Pancreas (tissue), 10 donors: ENCODE data around the gene PLEK. TPM values are rescaled to one million over a fixed set of nuclear protein-coding genes. Genes with fewer than 3 reads are reported as not detected.

ENCODE experiments used
- ATAC-seq, 4 donors: fragments of 200-7000 bp; cut with Tn5 transposase; one replicate each; pipeline versions ENCODE4 v1.8.0 to v1.9.1; 2020; ENCODE audit warnings: mild to moderate bottlenecking in 4 of 4, moderate library complexity in 4 of 4
- DNase-seq, 6 donors: peaks; one replicate each; pipeline ENCODE4 v3.0.0-alpha.2; 2020
- FAIRE-seq: peaks from 2 replicates; lab custom pipeline; 2012; peaks lifted over from hg19 to GRCh38; lab: Jason Lieb, UNC
- H3K27ac ChIP-seq, 4 donors: fragments of 200-600 bp; sonication (generic); 1 replicate in 3 of 4; 2 replicates in 1 of 4; pipeline versions ENCODE4 v1.5.0 to v1.8.0; 2020
- H3K27me3 ChIP-seq, 4 donors: fragments of 200-600 bp; one replicate each; pipeline ENCODE4 v1.8.0; 2021
- H3K36me3 ChIP-seq, 3 donors: fragments of 200-600 bp; sonication (generic) in 1 of 3; one replicate each; pipeline versions ENCODE4 v1.5.0 to v1.8.0; 2020 to 2021
- H3K4me1 ChIP-seq, 3 donors: fragments of 200-600 bp; one replicate each; pipeline ENCODE4 v1.8.0; 2021
- H3K4me3 ChIP-seq, 4 donors: fragments of 200-600 bp; sonication (generic) in 2 of 4; one replicate each; pipeline versions ENCODE4 v1.5.0 to v1.8.0; 2020 to 2021
- H3K9me3 ChIP-seq, 4 donors: fragments of 200-600 bp; one replicate each; pipeline ENCODE4 v1.8.0; 2021
- WGBS, 2 donors: extraction: QIAGEN DNeasy Blood & Tissue Kit; methylation state at CpG; one replicate each; pipeline ENCODE4 v1.1.7; 2013; 5-methylcytosine and 5-hydroxymethylcytosine counted together
- intact Hi-C, 3 donors: fragments of 100-400 bp; cut with DNase I; formaldehyde crosslinking; loops; one replicate each; pipeline versions ENCODE4 v1.11.1 to v1.14.2; 2022
- polyA plus RNA-seq, 2 donors: library from polyadenylated mRNA; stranded (reverse); fragments of 200-250 nt; gene quantifications; one replicate each; pipeline ENCODE4 v1.2.3, GENCODE V29; 2013
- total RNA-seq, 6 donors: library from RNA; stranded (reverse); fragmentation: NEBNext Ultra II Directional in 4 of 6; extraction: Animal tissue kit (Norgen Biotek cat#: 25700) in 4 of 6; gene quantifications; one replicate each; pipeline versions ENCODE4 v1.2.1 to v1.2.4, GENCODE V29; 2021 to 2023
- TF ChIP-seq, protein P1 (sequence below), 4 donors: fragments of 200-600 bp; sonication (generic) in 3 of 4; IDR thresholded peaks; one replicate each; pipeline versions ENCODE4 v1.5.0 to v1.8.0; 2021; ENCODE audit warnings: antibody characterized with exemption in 4 of 4
- donor health status: healthy with polysubstance abuse.
- donor health status: DM: no; HTN: no; CAD: no; lungs with moderate emphysema.
- donor health status: DM: no; HTN: no; CAD: no.
- donor health status: control.
- donor health status: control.
- donor health status: Bipolar disorder and iron deficiency.
- donor health status: DM: yes; HTN: yes; CAD: no.
- donor health status: DM: no; HTN: no; CAD: no.
- donor health status: DM: no; HTN: no; CAD: no.
- donor health status: DM: yes; HTN: yes; CAD: no.

PLEK gene
- total and polyA plus RNA-seq, 8 donors: 0.28 to 8.0 (median 1.5) TPM

DNA sequence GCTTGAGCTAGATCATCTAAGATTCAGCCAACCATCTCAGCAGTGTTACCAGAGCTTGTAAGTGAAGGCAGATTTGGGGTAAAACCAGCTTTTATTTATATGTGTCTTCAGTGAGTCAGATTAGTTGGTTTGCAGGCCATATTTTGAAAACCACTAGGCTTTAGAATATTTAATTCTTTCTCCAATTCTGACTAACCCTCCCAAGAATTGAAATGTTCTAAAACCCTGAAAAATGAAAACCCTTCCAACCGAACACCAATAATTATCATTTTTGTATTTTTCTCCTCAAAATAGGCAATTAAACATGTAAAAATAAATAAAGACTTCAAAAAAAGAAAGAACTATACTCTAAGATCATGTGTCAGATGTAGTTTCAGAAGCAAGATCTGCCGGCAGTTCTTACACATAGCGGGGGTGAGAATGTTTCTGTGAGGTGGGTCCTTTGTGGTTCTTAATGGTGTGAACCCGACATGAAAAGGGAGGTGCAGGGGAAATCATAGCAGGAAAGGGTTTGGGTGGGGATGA, 14.2 kb downstream of the PLEK start:
- intact Hi-C loops: no loop called here
- no peak for ATAC-seq
- WGBS, 2 donors: 83 to 86% methylated on average over 4 of the region's 4 CpGs

DNA sequence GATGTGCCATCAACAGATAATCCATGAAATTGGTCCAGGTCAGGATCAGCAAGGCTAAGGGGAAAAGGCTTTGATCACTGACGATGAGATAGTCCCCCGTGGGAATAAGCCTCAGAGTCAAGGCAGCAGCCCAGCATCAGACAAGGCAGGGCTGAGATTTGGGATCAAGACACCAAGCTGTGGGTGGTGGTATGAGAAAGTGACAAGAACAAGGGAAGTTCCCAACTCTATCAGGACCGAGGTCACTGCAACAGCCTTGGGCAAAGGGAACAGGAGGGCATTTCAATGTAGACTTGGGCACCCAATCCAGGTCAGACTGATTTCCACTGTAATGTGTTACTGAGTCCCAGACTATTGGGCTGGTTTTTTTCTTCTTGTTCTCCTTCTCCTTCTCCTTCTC, 18.7 kb downstream of the PLEK start:
- Histone ChIP-seq H3K27ac (no peak overlapping the region), H3K4me3 (no peak overlapping the region), H3K9me3 (no peaks in the 10 kb centered on the region), H3K27me3 (no peaks in the 10 kb centered on the region), H3K36me3 (no peaks in the 10 kb centered on the region), H3K4me1 (no peaks in the 10 kb centered on the region)
- FAIRE-seq: no peak
- DNase-seq: no peak
- intact Hi-C loops: no loop called here
- 74 to 89% methylated on average over 3 of the region's 3 CpGs for WGBS, 2 donors
- ATAC-seq: no peak
- TF ChIP-seq, protein P1, sequence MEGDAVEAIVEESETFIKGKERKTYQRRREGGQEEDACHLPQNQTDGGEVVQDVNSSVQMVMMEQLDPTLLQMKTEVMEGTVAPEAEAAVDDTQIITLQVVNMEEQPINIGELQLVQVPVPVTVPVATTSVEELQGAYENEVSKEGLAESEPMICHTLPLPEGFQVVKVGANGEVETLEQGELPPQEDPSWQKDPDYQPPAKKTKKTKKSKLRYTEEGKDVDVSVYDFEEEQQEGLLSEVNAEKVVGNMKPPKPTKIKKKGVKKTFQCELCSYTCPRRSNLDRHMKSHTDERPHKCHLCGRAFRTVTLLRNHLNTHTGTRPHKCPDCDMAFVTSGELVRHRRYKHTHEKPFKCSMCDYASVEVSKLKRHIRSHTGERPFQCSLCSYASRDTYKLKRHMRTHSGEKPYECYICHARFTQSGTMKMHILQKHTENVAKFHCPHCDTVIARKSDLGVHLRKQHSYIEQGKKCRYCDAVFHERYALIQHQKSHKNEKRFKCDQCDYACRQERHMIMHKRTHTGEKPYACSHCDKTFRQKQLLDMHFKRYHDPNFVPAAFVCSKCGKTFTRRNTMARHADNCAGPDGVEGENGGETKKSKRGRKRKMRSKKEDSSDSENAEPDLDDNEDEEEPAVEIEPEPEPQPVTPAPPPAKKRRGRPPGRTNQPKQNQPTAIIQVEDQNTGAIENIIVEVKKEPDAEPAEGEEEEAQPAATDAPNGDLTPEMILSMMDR (IDR thresholded peaks at IDR 0.05): no peak

More for the DNA sequence above, 14.2 kb downstream of the PLEK start:
- DNase-seq (no peak), FAIRE-seq (no peak)
- Histone ChIP-seq H3K9me3 (no peaks in the 10 kb centered on the region), H3K36me3 (no peaks in the 10 kb centered on the region), H3K27me3 (no peaks in the 10 kb centered on the region), H3K4me1 (no peaks in the 10 kb centered on the region), H3K4me3 (no peak overlapping the region), H3K27ac (no peak overlapping the region)
- TF ChIP-seq, protein P1 (IDR thresholded peaks at IDR 0.05): no peak

DNA sequence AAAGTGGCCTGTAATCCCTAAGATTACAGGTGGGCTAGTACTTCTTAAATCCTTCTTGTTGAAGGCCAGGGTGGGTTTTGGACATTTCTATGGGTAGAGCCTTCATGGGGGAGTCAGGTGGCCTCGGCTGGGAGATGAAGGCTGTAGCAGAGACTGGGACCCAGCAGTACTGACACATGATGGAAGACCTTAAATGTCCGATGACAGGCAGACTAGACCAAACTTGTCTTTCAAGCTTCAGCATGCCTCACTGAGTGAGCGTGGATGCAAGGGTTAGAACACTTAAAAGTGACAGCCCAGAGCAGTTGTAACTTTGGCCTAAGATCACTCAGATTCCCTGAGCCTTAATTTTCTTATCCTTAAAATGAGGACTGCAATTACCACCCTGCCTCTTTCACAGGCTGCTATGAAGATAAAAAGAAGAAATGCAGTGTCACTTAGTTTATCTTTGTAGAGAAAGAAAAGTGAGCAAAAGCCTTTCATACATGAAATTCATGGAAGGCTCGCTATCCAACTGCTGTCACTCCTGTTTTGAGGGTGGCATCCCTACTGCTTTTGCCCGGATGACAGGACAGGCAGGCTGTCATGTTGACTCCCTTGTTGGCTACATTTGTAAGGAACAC, 19.5 kb downstream of the PLEK start:
- H3K4me3 ChIP-seq: no peak overlapping the region
- H3K9me3 ChIP-seq: no peaks in the 10 kb centered on the region
- TF ChIP-seq, protein P1 (IDR thresholded peaks at IDR 0.05): no peak
- no peak for DNase-seq
- no peaks in the 10 kb centered on the region for H3K36me3 ChIP-seq
- intact Hi-C loops: no loop called here
- no peaks in the 10 kb centered on the region for H3K27me3 ChIP-seq
- no peak for FAIRE-seq
- no peaks in the 10 kb centered on the region for H3K4me1 ChIP-seq
- 59 to 80% methylated on average over 5 of the region's 5 CpGs for WGBS, 2 donors
- ATAC-seq: no peak
- H3K27ac ChIP-seq: no peak overlapping the region

DNA sequence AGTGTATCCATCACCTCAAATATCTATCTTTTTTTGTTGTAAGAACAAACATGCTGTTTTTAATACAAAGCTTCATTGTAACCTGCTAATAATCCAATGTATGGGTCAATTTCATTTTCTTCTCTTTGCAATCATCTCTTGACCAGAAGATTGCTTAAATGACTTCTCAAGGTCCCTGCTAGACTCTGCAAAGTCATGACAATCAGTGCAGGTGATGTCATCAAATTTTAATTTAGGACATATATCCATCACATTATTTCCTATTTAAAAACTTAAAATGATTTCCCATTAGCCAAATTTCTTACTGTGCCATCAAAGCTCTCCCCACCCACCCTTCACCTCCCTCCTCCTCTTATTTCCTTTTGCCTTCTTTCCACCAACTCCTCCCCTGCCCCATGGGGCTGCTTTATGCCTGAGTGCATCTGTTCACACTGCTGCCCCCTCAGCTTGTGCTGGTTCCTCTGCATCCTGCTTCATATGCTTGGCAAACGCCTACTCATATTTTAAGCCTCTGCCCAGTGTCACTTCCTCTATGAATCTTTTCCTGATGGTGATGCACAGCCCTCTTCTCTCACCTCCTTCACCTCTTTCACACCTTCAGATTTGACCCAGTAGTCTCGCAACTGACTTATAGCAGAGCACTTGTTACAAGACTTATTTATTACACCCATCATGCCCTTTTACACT, 20.3 kb downstream of the PLEK start:
- FAIRE-seq (no peak), ATAC-seq (peak in 1 of 4 donors; percentile 42), DNase-seq (no peak)
- intact Hi-C loops: no loop called here
- Histone ChIP-seq H3K4me1 (no peaks in the 10 kb centered on the region), H3K4me3 (no peak overlapping the region), H3K27me3 (no peaks in the 10 kb centered on the region), H3K9me3 (no peaks in the 10 kb centered on the region), H3K36me3 (no peaks in the 10 kb centered on the region), H3K27ac (no peak overlapping the region)
- WGBS, 2 donors: 56 to 65% methylated on average over 2 of the region's 2 CpGs
- TF ChIP-seq, protein P1 (IDR thresholded peaks at IDR 0.05): no peak

DNA sequence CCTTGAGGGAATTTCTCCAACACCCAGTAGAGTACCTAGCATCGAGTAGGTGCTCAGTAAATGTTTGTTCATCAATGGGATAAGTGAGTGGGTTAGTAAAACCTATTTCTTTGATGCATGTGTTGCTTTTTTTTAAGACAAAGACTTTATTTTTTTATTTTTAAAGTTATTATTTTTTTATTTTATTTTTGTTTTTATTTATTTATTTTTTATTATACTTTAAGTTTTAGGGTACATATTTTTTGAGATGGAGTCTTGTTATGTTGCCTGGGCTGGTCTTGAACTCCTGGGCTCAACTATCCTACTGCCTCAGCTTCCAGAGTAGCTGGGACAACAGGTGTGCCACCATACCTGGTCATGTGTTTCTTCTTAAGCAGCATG, 20.8 kb downstream of the PLEK start:
- no peaks in the 10 kb centered on the region for H3K27me3 ChIP-seq
- no peak for DNase-seq
- no peak overlapping the region for H3K27ac ChIP-seq
- no peaks in the 10 kb centered on the region for H3K36me3 ChIP-seq
- no peak for FAIRE-seq
- no peak for ATAC-seq
- no peaks in the 10 kb centered on the region for H3K4me1 ChIP-seq
- H3K9me3 ChIP-seq: no peaks in the 10 kb centered on the region
- intact Hi-C loops: no loop called here
- 73 to 85% methylated on average over 1 of the region's 1 CpG for WGBS, 2 donors
- H3K4me3 ChIP-seq: no peak overlapping the region
- TF ChIP-seq, protein P1 (IDR thresholded peaks at IDR 0.05): no peak
